K562 (cell line): ENCODE measurements around the gene MADCAM1. TPM values are rescaled to one million over a fixed set of nuclear protein-coding genes. Genes with fewer than 3 reads are reported as not detected.

Experiments
- ATAC-seq: fragments of 200-7000 bp; cut with Tn5 transposase; 3 replicates; pipeline ENCODE4 v1.9.1; 2020; ENCODE audit warnings: moderate library complexity
- BruUV-seq: library from RNA; stranded (reverse); fragments of 400-500 nt; replicated peaks from 2 replicates; lab custom pipeline; 2021; lab: Mats Ljungman, UMichigan
- CTCF ChIA-PET: fragments of 300-600 bp; formaldehyde crosslinking; extraction: SDS; loops from one replicate; lab custom pipeline; 2021; ENCODE audit warnings: low intra/inter-chr PET ratio; lab: Yijun Ruan, JAX
- POLR2A ChIA-PET: fragments of 300-600, 350-650 bp; sonication (Branson Sonifier 250); formaldehyde crosslinking; extraction: SDS; loops from one replicate; lab custom pipeline; 2021; ENCODE audit warnings: antibody characterized with exemption, inconsistent platforms; lab: Yijun Ruan, JAX
- DNase-seq, 4 experiments: peaks; one replicate each; pipeline versions ENCODE4 v3.0.0 to v3.0.0-alpha.2; 2011 to 2018; ENCODE audit warnings: low spot score in 3 of 4, mixed read lengths in 3 of 4; ENCODE audit errors: extremely low read depth in 1 of 4
- FAIRE-seq: peaks from 2 replicates; lab custom pipeline; 2011; peaks lifted over from hg19 to GRCh38; lab: Jason Lieb, UNC
- H2AFZ ChIP-seq: 2 replicates; pipeline ENCODE4 v1.6.0; 2011; ENCODE audit warnings: low read depth, low read length, control low read depth, inconsistent platforms
- H3K27ac ChIP-seq: fragments of 200-600 bp; 3 replicates; pipeline ENCODE4 v1.8.0; 2011; ENCODE audit warnings: low read depth, mild to moderate bottlenecking, control low read depth, inconsistent platforms, low read length, moderate library complexity, mixed read lengths; ENCODE audit errors: extremely low read depth
- H3K27me3 ChIP-seq, 2 experiments: fragments of 300-600 bp in 1 of 2; 2 replicates in 1 of 2; 3 replicates in 1 of 2; pipeline versions ENCODE4 v1.6.0 to v1.8.0; 2011; ENCODE audit warnings: inconsistent platforms in 2 of 2, low read length in 2 of 2, mild to moderate bottlenecking in 1 of 2, mixed read lengths in 1 of 2, moderate library complexity in 1 of 2; ENCODE audit not compliant: control insufficient read depth in 2 of 2, insufficient read depth in 2 of 2
- H3K36me3 ChIP-seq: fragments of 300-600 bp; 3 replicates; pipeline ENCODE4 v1.8.0; 2011; ENCODE audit warnings: mild to moderate bottlenecking, low read length, inconsistent platforms; ENCODE audit not compliant: control insufficient read depth, insufficient read depth
- H3K4me1 ChIP-seq, 2 experiments: fragments of 200-600 bp in 1 of 2; replicated peaks in 1 of 2; 2 replicates in 1 of 2; 3 replicates in 1 of 2; pipeline versions ENCODE4 v1.5.1 to v1.8.0; 2011; ENCODE audit warnings: inconsistent platforms in 2 of 2, low read length in 2 of 2, mild to moderate bottlenecking in 1 of 2, mixed read lengths in 1 of 2, moderate library complexity in 1 of 2; ENCODE audit not compliant: control insufficient read depth in 2 of 2, insufficient read depth in 2 of 2
- H3K4me2 ChIP-seq: 2 replicates; pipeline ENCODE4 v1.6.1; 2011; ENCODE audit warnings: low read length, control low read depth, inconsistent platforms, mixed read lengths; ENCODE audit not compliant: insufficient read depth
- H3K4me3 ChIP-seq: fragments of 200-600 bp; sonication (generic), shearing (Covaris generic); 2 replicates; pipeline ENCODE4 v1.5.1; 2016; ENCODE audit warnings: control low read depth, inconsistent platforms
- H3K79me2 ChIP-seq: fragments of 200-600 bp; 3 replicates; pipeline ENCODE4 v1.8.0; 2011; ENCODE audit warnings: low read length, inconsistent platforms; ENCODE audit not compliant: control insufficient read depth, insufficient read depth
- H3K9ac ChIP-seq, 2 experiments: 2 replicates each; pipeline versions ENCODE4 v1.6.0 to v1.6.1; 2011; ENCODE audit warnings: low read depth in 2 of 2, low read length in 2 of 2, control low read depth in 1 of 2, inconsistent platforms in 1 of 2, mild to moderate bottlenecking in 1 of 2, mixed read lengths in 1 of 2; ENCODE audit not compliant: insufficient read depth in 1 of 2
- H3K9me1 ChIP-seq: one replicate; pipeline ENCODE4 v1.6.0; 2011; ENCODE audit warnings: inconsistent platforms, mild to moderate bottlenecking, low read length, moderate library complexity; ENCODE audit not compliant: control insufficient read depth, insufficient read depth
- H3K9me3 ChIP-seq: replicated peaks from 2 replicates; pipeline ENCODE4 v1.5.1; 2011; ENCODE audit warnings: low read depth, low read length, inconsistent platforms; ENCODE audit not compliant: control insufficient read depth, insufficient read depth
- H4K20me1 ChIP-seq: replicated peaks from 2 replicates; pipeline ENCODE4 v1.6.1; 2011; ENCODE audit warnings: low read length, inconsistent platforms, mixed read lengths; ENCODE audit not compliant: control insufficient read depth, insufficient read depth
- AFF4 ChIP-seq: sonication (generic); formaldehyde crosslinking; IDR thresholded peaks from 2 replicates; pipeline ENCODE4 v1.8.0; 2023; ENCODE audit warnings: mild to moderate bottlenecking, missing genetic modification reagents
- ARNT ChIP-seq, 2 experiments: fragments of 450-650 bp; IDR thresholded peaks; 2 replicates each; pipeline ENCODE4 v1.6.1; 2016; ENCODE audit warnings: mild to moderate bottlenecking in 1 of 2
- ATF1 ChIP-seq, 2 experiments: fragments of 450-650 bp in 1 of 2; IDR thresholded peaks; 2 replicates each; pipeline ENCODE4 v1.6.1; 2016; ENCODE audit warnings: missing compliant biosample characterization in 1 of 2, missing genetic modification characterization in 1 of 2
- CSDE1 ChIP-seq, 2 experiments: fragments of 450-650 bp; IDR thresholded peaks; 2 replicates each; pipeline ENCODE4 v1.6.1; 2016; ENCODE audit warnings: mild to moderate bottlenecking in 1 of 2
- ELF4 ChIP-seq: fragments of 450-650 bp; formaldehyde crosslinking; IDR thresholded peaks from 2 replicates; pipeline ENCODE4 v1.4.0; 2022; ENCODE audit warnings: missing genetic modification characterization
- FOXO4 ChIP-seq: fragments of 450-650 bp; formaldehyde crosslinking; IDR thresholded peaks from 2 replicates; pipeline ENCODE4 v1.4.0; 2020; ENCODE audit warnings: mild to moderate bottlenecking, moderate library complexity
- ILK ChIP-seq: fragments of 450-650 bp; IDR thresholded peaks from 2 replicates; pipeline ENCODE4 v1.6.1; 2016; ENCODE audit warnings: missing genetic modification characterization, low read depth, mild to moderate bottlenecking, missing compliant biosample characterization, moderate library complexity, borderline replicate concordance
- L3MBTL2 ChIP-seq: fragments of 450-650 bp; IDR thresholded peaks from 2 replicates; pipeline ENCODE4 v1.6.1; 2016; ENCODE audit warnings: mild to moderate bottlenecking, moderate library complexity
- NFRKB ChIP-seq: fragments of 450-650 bp; IDR thresholded peaks from 2 replicates; pipeline ENCODE4 v1.6.1; 2016; ENCODE audit warnings: low read depth
- NUFIP1 ChIP-seq: fragments of 450-650 bp; IDR thresholded peaks from 2 replicates; pipeline ENCODE4 v1.6.1; 2018; ENCODE audit not compliant: partially characterized antibody
- RFX1 ChIP-seq: fragments of 450-650 bp; IDR thresholded peaks from 2 replicates; pipeline ENCODE4 v1.6.1; 2016; ENCODE audit warnings: mild to moderate bottlenecking, moderate library complexity
- TFAM ChIP-seq: fragments of 250-450 bp; sonication (Bioruptor Pico); conservative IDR thresholded peaks from 2 replicates; pipeline ENCODE4 v1.5.0; 2021; ENCODE audit warnings: mild to moderate bottlenecking, moderate library complexity
- ZBTB1 ChIP-seq: sonication (generic); formaldehyde crosslinking; IDR thresholded peaks from 2 replicates; pipeline ENCODE4 v1.8.1; 2023; ENCODE audit warnings: missing genetic modification reagents, low read depth, mild to moderate bottlenecking, borderline replicate concordance
- ZNF239 ChIP-seq: fragments of 250-450 bp; sonication (Bioruptor Pico); IDR thresholded peaks from 2 replicates; pipeline ENCODE4 v1.4.0; 2020; ENCODE audit warnings: mild to moderate bottlenecking
- ZNF551 ChIP-seq: fragments of 250-450 bp; sonication (Bioruptor Pico); IDR thresholded peaks from 2 replicates; pipeline ENCODE4 v1.5.0; 2021; ENCODE audit warnings: mild to moderate bottlenecking, moderate library complexity
- WGBS: fragments of 100-300 bp; shearing (Covaris generic); methylation state at CpG from one replicate; pipeline ENCODE4 v1.1.6; 2016; ENCODE audit warnings: low coverage, mixed read lengths; ENCODE audit not compliant: insufficient coverage; ENCODE audit errors: missing lambda C conversion rate; 5-methylcytosine and 5-hydroxymethylcytosine counted together
- in situ Hi-C: fragments of 300-500 bp; cut with MboI; formaldehyde crosslinking; loops from 4 replicates; pipeline ENCODE4 v1.15.0; 2018; ENCODE audit warnings: inconsistent platforms, mixed read lengths
- intact Hi-C: fragments of 100-400 bp; cut with micrococcal nuclease; formaldehyde crosslinking; loops from 2 replicates; pipeline ENCODE4 v1.14.2; 2022
- polyA plus RNA-seq, 8 experiments: library from polyadenylated mRNA; depleted of rRNA in 4 of 8; stranded (reverse) in 5 of 8; unstranded in 3 of 8; fragments of >200 nt; fragmentation: Nextera tagmentation in 2 of 8; fragmentation: Illumina TruSeq in 1 of 8; extraction: Ambion mirVana in 2 of 8; extraction: Trizol in 1 of 8; gene quantifications; 2 replicates each; pipeline versions ENCODE4 v1.2.1 to v1.2.3, GENCODE V29; 2011 to 2014; ENCODE audit warnings: inconsistent platforms in 1 of 8, missing spikeins in 1 of 8
- total RNA-seq, 7 experiments: library from RNA; depleted of rRNA in 6 of 7; stranded (reverse); fragments of >200 nt in 6 of 7; fragmentation: Illumina TruSeq in 2 of 7; extraction: Trizol in 2 of 7; gene quantifications; 2 replicates each; pipeline versions ENCODE4 v1.2.1 to v1.2.3, GENCODE V29; 2011 to 2021; ENCODE audit warnings: low replicate concordance in 1 of 7

Gene MADCAM1
- total and polyA plus RNA-seq, 9 of the 15 experiments (the other 6 are each of a cell fraction or from before 2014, with no cell fraction given), result 0.09 to 0.36 (median 0.09) TPM; not detected in 6

DNA sequence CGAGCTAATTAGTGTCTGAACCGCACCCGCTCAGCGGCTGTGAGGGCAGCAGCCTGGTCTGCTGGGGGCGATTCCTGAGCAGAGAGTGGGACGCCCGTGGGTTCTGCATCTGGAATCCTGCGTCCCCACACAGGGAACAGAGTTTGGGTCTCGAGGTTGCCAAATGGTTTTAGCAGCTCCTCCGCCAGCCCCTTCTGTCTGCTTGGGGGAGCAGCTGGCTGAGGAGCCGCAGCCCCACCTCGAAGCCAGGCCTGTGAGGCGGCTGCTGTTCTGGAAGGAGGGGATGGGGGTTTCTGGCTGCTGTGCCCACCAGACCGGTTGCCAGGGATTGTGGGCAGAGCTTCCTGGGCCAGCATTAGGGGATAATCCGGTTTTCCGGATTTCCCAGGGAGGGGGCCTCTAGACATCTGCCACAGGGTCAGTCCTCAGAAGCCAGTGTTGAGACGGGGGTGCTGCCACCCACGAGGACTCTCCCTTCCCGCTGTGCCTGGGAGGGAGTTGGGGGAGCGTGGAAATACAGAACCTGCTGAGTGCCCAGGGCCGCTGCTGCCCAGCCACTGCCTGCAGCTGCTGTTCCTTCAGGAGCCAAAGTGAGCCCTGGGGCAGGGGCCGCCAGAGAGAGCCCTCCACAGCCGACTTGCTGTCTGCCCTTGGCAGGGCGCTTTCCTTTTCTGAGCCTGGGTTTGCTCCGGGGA, 37.2 kb downstream of the MADCAM1 start:
- no peak overlapping the region for H2AFZ ChIP-seq
- ATAC-seq, result no peak
- H3K27ac ChIP-seq, result peak overlapping the region; percentile 87
- H3K79me2 ChIP-seq, result peaks cover 49% of the 10 kb centered on the region
- peak overlapping the region; percentile 86 for H3K4me2 ChIP-seq
- WGBS, result 41% methylated on average over 23 of the region's 25 CpGs
- no peak for FAIRE-seq
- H4K20me1 ChIP-seq, result peaks cover 16% of the 10 kb centered on the region
- ChIA-PET POLR2A (interaction anchor here (0.6 to 2.8 kb wide), 11 partner anchors 7 to 372 kb away, joined by 3 to 12 read pairs (median 7); partner anchors contain the start of gene BSG), CTCF (no interaction called here)
- peaks cover 6% of the 10 kb centered on the region for H3K9me1 ChIP-seq
- peak in 1 of 4 experiments; percentile 13 for DNase-seq
- peaks cover 9 to 80% of the 10 kb centered on the region in 2 experiments; a peak in 4 of 5 replicates for H3K4me1 ChIP-seq
- intact Hi-C loops (loop anchor here (10.0 kb wide), 1 partner anchor 51 kb away; the partner anchor contains the start of gene HCN2), in situ Hi-C loops (no loop called here)
- H3K4me3 ChIP-seq, result peak overlapping the region; percentile 97
- peaks cover 49% of the 10 kb centered on the region; the same call in 1 of the 3 replicates for H3K36me3 ChIP-seq
- BruUV-seq, result TSS peak; percentile 56
- H3K9ac ChIP-seq, result peak overlapping the region; percentile 83 to 99
- peaks cover 3% of the 10 kb centered on the region for H3K9me3 ChIP-seq
- H3K27me3 ChIP-seq, result no peaks in the 10 kb centered on the region
- TF ChIP-seq CSDE1 (IDR thresholded peaks at IDR 0.05), result no peak
- TF ChIP-seq NFRKB, result no peak
- no peak for TF ChIP-seq ZNF239 (CRISPR knock-in tag)
- TF ChIP-seq AFF4 (CRISPR knock-in tag), result 0 out of 2 replicates have a peak, but pooled peaks have one; percentile 54
- TF ChIP-seq ARNT (IDR thresholded peaks at IDR 0.05), result no peak
- TF ChIP-seq ELF4, result no peak
- TF ChIP-seq FOXO4 (CRISPR knock-in tag), result no peak
- no peak for TF ChIP-seq ATF1 (CRISPR knock-in tag; IDR thresholded peaks at IDR 0.05)
- TF ChIP-seq ATF1 (tag; IDR thresholded peaks at IDR 0.05), result 0 out of 2 replicates have a peak, but pooled peaks have one; percentile 39
- no peak for TF ChIP-seq TFAM (CRISPR knock-in tag)
- TF ChIP-seq ZBTB1 (CRISPR knock-in tag), result peak; percentile 69; the same call in 1 of the 2 replicates
- TF ChIP-seq ILK, result no peak
- TF ChIP-seq L3MBTL2, result 0 out of 2 replicates have a peak, but pooled peaks have one; percentile 9
- no peak for TF ChIP-seq NUFIP1
- no peak for TF ChIP-seq ZNF551 (CRISPR knock-in tag)
- TF ChIP-seq RFX1, result no peak
